B cell (primary cell): ENCODE data around the gene VAC14. TPM values are rescaled to one million over a fixed set of nuclear protein-coding genes. Genes with fewer than 3 reads are reported as not detected.

Experiments used
- ATAC-seq: fragments of 200-7000 bp; cut with Tn5 transposase; one replicate; pipeline ENCODE4 v1.10.0; 2021; ENCODE audit warnings: low read depth, mild to moderate bottlenecking, moderate number of reproducible peaks, moderate library complexity
- CTCF ChIA-PET: fragments of 350-600 bp; sonication (Branson Sonifier 250); formaldehyde crosslinking; loops from one replicate; lab custom pipeline; 2021; ENCODE audit warnings: antibody characterized with exemption, inconsistent platforms; lab: Charles Lee
- POLR2A ChIA-PET: fragments of 350-600 bp; sonication (Branson Sonifier 250); formaldehyde crosslinking; loops from one replicate; lab custom pipeline; 2021; ENCODE audit warnings: antibody characterized with exemption; lab: Charles Lee
- DNase-seq: peaks from one replicate; pipeline ENCODE4 v3.0.0; 2013
- H2AFZ ChIP-seq: 2 replicates; pipeline ENCODE4 v1.6.1; 2012; ENCODE audit warnings: mild to moderate bottlenecking, low read depth, low read length; ENCODE audit not compliant: insufficient read depth, poor library complexity, severe bottlenecking
- H3K27ac ChIP-seq, 2 donors: 1 replicate in 1 of 2; 2 replicates in 1 of 2; pipeline ENCODE4 v1.5.1; 2012 to 2013; ENCODE audit warnings: low read length in 2 of 2, mild to moderate bottlenecking in 2 of 2, moderate library complexity in 1 of 2
- H3K27me3 ChIP-seq, 4 experiments: fragments of 200-600 bp in 1 of 4; sonication (generic) in 1 of 4; replicated peaks in 1 of 4; 1 replicate in 2 of 4; 2 replicates in 2 of 4; pipeline versions ENCODE4 v1.6.1 to v1.7.0; 2013 to 2016; ENCODE audit warnings: low read length in 3 of 4, mild to moderate bottlenecking in 2 of 4, mixed read lengths in 1 of 4, moderate library complexity in 1 of 4; ENCODE audit not compliant: insufficient read depth in 4 of 4, control insufficient read depth in 3 of 4; ENCODE audit errors: control extremely low read depth in 1 of 4
- H3K36me3 ChIP-seq, 2 experiments: replicated peaks in 1 of 2; 1 replicate in 1 of 2; 2 replicates in 1 of 2; pipeline versions ENCODE4 v1.6.1 to v1.7.1; 2013; ENCODE audit warnings: low read length in 1 of 2; ENCODE audit not compliant: insufficient read depth in 2 of 2, control insufficient read depth in 1 of 2; ENCODE audit errors: control extremely low read depth in 1 of 2, extremely low read depth in 1 of 2
- H3K4me1 ChIP-seq, 2 donors: fragments of 200-600 bp in 1 of 2; sonication (generic) in 1 of 2; 1 replicate in 1 of 2; 2 replicates in 1 of 2; pipeline versions ENCODE4 v1.5.1 to v1.6.1; 2013 to 2017; ENCODE audit warnings: low read length in 2 of 2; ENCODE audit not compliant: control insufficient read depth in 2 of 2, insufficient read depth in 2 of 2
- H3K4me2 ChIP-seq: replicated peaks from 2 replicates; pipeline ENCODE3; 2012; ENCODE audit warnings: mild to moderate bottlenecking, low read depth, low read length; ENCODE audit not compliant: poor library complexity, severe bottlenecking
- H3K4me3 ChIP-seq, 5 experiments: fragments of 200-600 bp in 1 of 5; sonication (generic) in 1 of 5; 1 replicate in 3 of 5; 2 replicates in 2 of 5; pipeline versions ENCODE4 v1.5.1 to v1.7.0; 2011 to 2016; ENCODE audit warnings: low read length in 4 of 5, mild to moderate bottlenecking in 4 of 5, low read depth in 2 of 5, control low read depth in 1 of 5, moderate library complexity in 1 of 5; ENCODE audit not compliant: insufficient read depth in 1 of 5; ENCODE audit errors: control extremely low read depth in 1 of 5, extremely low read depth in 1 of 5
- H3K79me2 ChIP-seq: fragments of 200-600 bp; sonication (generic); one replicate; pipeline ENCODE4 v1.6.0; 2016; ENCODE audit warnings: low read length; ENCODE audit not compliant: control insufficient read depth, insufficient read depth
- H3K9ac ChIP-seq: fragments of 200-600 bp; sonication (generic); 2 replicates; pipeline ENCODE4 v1.6.1; 2017; ENCODE audit warnings: mild to moderate bottlenecking, low read length, moderate library complexity
- H3K9me3 ChIP-seq, 3 donors: one replicate each; pipeline versions ENCODE4 v1.6.1 to v1.7.1; 2013; ENCODE audit warnings: low read length in 2 of 3; ENCODE audit not compliant: control insufficient read depth in 2 of 3, insufficient read depth in 1 of 3; ENCODE audit errors: control extremely low read depth in 1 of 3
- H4K20me1 ChIP-seq: 2 replicates; pipeline ENCODE4 v1.6.0; 2012; ENCODE audit warnings: mild to moderate bottlenecking, low read length; ENCODE audit not compliant: insufficient read depth, control insufficient read depth, poor library complexity, severe bottlenecking
- H3K27ac Mint-ChIP-seq: one replicate; pipeline ENCODE4 v1.8.0; 2021; ENCODE audit warnings: mixed read lengths
- H3K27me3 Mint-ChIP-seq: one replicate; pipeline ENCODE4 v1.8.0; 2021; ENCODE audit warnings: mixed read lengths
- H3K4me1 Mint-ChIP-seq: one replicate; pipeline ENCODE4 v1.8.0; 2021; ENCODE audit warnings: mixed read lengths
- H3K4me3 Mint-ChIP-seq: one replicate; pipeline ENCODE4 v1.8.0; 2021; ENCODE audit warnings: mixed read lengths
- H3K9me3 Mint-ChIP-seq: one replicate; pipeline ENCODE4 v1.8.0; 2022; ENCODE audit warnings: mixed read lengths; ENCODE audit not compliant: insufficient read depth
- CTCF ChIP-seq: fragments of 200-600 bp; IDR thresholded peaks from one replicate; pipeline ENCODE4 v1.8.0; 2022; ENCODE audit warnings: antibody characterized with exemption, mild to moderate bottlenecking
- EZH2 ChIP-seq: IDR thresholded peaks from 2 replicates; pipeline ENCODE4 v1.6.1; 2012; ENCODE audit warnings: borderline replicate concordance, low read depth, mild to moderate bottlenecking, moderate library complexity, low read length; ENCODE audit not compliant: insufficient read depth, poor library complexity, severe bottlenecking
- WGBS: methylation state at CpG from one replicate; pipeline ENCODE4 v1.1.5; 2013; ENCODE audit warnings: missing lambda C conversion rate; ENCODE audit not compliant: insufficient coverage; 5-methylcytosine and 5-hydroxymethylcytosine counted together
- intact Hi-C: fragments of 100-400 bp; cut with micrococcal nuclease; formaldehyde crosslinking; loops from one replicate; pipeline ENCODE4 v1.10.0; 2022
- polyA plus RNA-seq: library from polyadenylated mRNA; depleted of rRNA; stranded (reverse); fragments of >200 nt; gene quantifications from 2 replicates; pipeline ENCODE4 v1.2.3, GENCODE V29; 2012
- total RNA-seq, 2 donors: library from RNA; stranded (reverse); fragments of 120-200 nt in 1 of 2; gene quantifications; 1 replicate in 1 of 2; 2 replicates in 1 of 2; pipeline versions ENCODE4 v1.2.3 to v1.2.4, GENCODE V29; 2013 to 2022

The VAC14 gene
- total and polyA plus RNA-seq, 2 donors (not counting 1 experiment from before 2014, with no cell fraction given), result 42.6 to 64.7 TPM

GRCh38 chr16:70649300-70649699 is 151.7 kb downstream of the VAC14 start:
- Histone ChIP-seq H3K79me2 (no peaks in the 10 kb centered on the region), H3K36me3 (no peaks in the 10 kb centered on the region), H4K20me1 (no peaks in the 10 kb centered on the region), H3K27ac (no peak overlapping the region), H3K27me3 (no peaks in the 10 kb centered on the region), H3K9me3 (no peaks in the 10 kb centered on the region), H3K9ac (no peak overlapping the region), H2AFZ (no peak overlapping the region), H3K4me2 (no peak overlapping the region), H3K4me1 (peaks cover 2 to 5% of the 10 kb centered on the region in 2 donors), H3K4me3 (no peak overlapping the region)
- no peak for DNase-seq
- Mint-ChIP-seq H3K27ac (no peak overlapping the region), H3K4me3 (no peak overlapping the region), H3K4me1 (peaks cover 4% of the 10 kb centered on the region), H3K9me3 (no peaks in the 10 kb centered on the region), H3K27me3 (peaks cover 7% of the 10 kb centered on the region)
- intact Hi-C loops, result no loop called here
- ChIA-PET POLR2A (no interaction called here), CTCF (no interaction called here)
- WGBS, result 92% methylated on average over 3 of the region's 7 CpGs
- TF ChIP-seq CTCF (no peak), EZH2 (no peak)
- no peak for ATAC-seq

DNA sequence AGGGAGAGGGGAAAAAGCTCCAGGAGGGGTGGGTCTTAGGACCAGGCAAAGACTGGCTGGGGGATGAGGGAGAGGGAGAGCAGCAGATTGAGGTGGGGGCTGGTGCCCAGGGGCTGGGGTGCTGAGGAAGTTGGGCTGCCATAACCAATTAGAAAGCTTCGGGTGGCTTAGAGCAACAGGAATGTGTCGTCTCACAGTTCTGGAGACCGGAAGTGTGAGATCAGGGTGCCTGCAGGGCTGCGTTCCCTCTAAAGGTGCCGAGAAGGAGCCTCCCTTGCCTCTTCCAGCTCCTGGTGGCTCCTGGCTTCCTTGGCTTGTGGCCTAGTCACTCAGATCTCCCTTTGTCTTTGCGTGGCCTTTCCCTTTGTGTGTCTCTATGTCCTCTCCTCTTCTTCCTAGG is 152.4 kb downstream of the VAC14 start:
- H3K4me3 ChIP-seq, result no peak overlapping the region
- no peaks in the 10 kb centered on the region for H3K27me3 ChIP-seq
- 74% methylated on average over 6 of the region's 6 CpGs for WGBS
- no peak overlapping the region for H3K27ac ChIP-seq
- H2AFZ ChIP-seq, result no peak overlapping the region
- H3K27me3 Mint-ChIP-seq, result peaks cover 4% of the 10 kb centered on the region
- CTCF ChIA-PET, result no interaction called here
- H3K4me1 ChIP-seq, result no peaks in the 10 kb centered on the region
- intact Hi-C loops, result no loop called here
- H4K20me1 ChIP-seq, result no peaks in the 10 kb centered on the region
- H3K9ac ChIP-seq, result no peak overlapping the region
- TF ChIP-seq EZH2 (no peak), CTCF (no peak)
- DNase-seq, result no peak
- no peak for ATAC-seq
- H3K4me3 Mint-ChIP-seq, result no peak overlapping the region
- H3K79me2 ChIP-seq, result no peaks in the 10 kb centered on the region
- H3K4me2 ChIP-seq, result no peak overlapping the region
- peaks cover under 1% of the 10 kb centered on the region for H3K4me1 Mint-ChIP-seq
- H3K9me3 Mint-ChIP-seq, result no peaks in the 10 kb centered on the region
- POLR2A ChIA-PET, result no interaction called here
- no peak overlapping the region for H3K27ac Mint-ChIP-seq
- no peaks in the 10 kb centered on the region for H3K9me3 ChIP-seq
- H3K36me3 ChIP-seq, result no peaks in the 10 kb centered on the region
